MM.1S (cell line): ENCODE measurements around the gene TMOD1.
A peak's percentile ranks its signal among the peaks of the same experiment; 100 is the strongest.

Experiments
- DNase-seq: peaks from one replicate; pipeline ENCODE4 v3.0.0-alpha.2; 2015
- H2AFZ ChIP-seq: fragments of 300-600 bp; sonication (generic); 2 replicates; pipeline ENCODE4 v1.6.0; 2016; ENCODE audit warnings: antibody characterized with exemption, low read length
- H3F3A ChIP-seq: fragments of 300-600 bp; sonication (generic); 2 replicates; pipeline ENCODE4 v1.6.1; 2016; ENCODE audit warnings: mild to moderate bottlenecking, antibody characterized with exemption, low read length, moderate library complexity, mixed read lengths; ENCODE audit not compliant: insufficient read depth
- H3K27ac ChIP-seq: fragments of 300-600 bp; sonication (generic); 2 replicates; pipeline ENCODE4 v1.5.1; 2016; ENCODE audit warnings: mild to moderate bottlenecking, low read length
- H3K27me3 ChIP-seq: fragments of 300-600 bp; sonication (generic); replicated peaks from 2 replicates; pipeline ENCODE4 v1.6.0; 2016; ENCODE audit warnings: low read length; ENCODE audit not compliant: insufficient read depth
- H3K36me3 ChIP-seq: fragments of 300-600 bp; sonication (generic); replicated peaks from 2 replicates; pipeline ENCODE4 v1.6.1; 2016; ENCODE audit warnings: mild to moderate bottlenecking, low read length, mixed read lengths; ENCODE audit not compliant: insufficient read depth
- H3K4me1 ChIP-seq: fragments of 300-600 bp; sonication (generic); 2 replicates; pipeline ENCODE4 v1.6.1; 2016; ENCODE audit warnings: low read length, mixed read lengths
- H3K4me2 ChIP-seq: fragments of 300-600 bp; sonication (generic); 2 replicates; pipeline ENCODE4 v1.6.0; 2016; ENCODE audit warnings: low read depth, low read length
- H3K4me3 ChIP-seq: fragments of 300-600 bp; sonication (generic); 2 replicates; pipeline ENCODE4 v1.5.1; 2016; ENCODE audit warnings: low read length, mixed read lengths
- H3K79me2 ChIP-seq: fragments of 300-600 bp; sonication (generic); 2 replicates; pipeline ENCODE4 v1.6.1; 2016; ENCODE audit warnings: mixed run types, low read length, mixed read lengths
- H3K9ac ChIP-seq: fragments of 300-600 bp; sonication (generic); 2 replicates; pipeline ENCODE4 v1.6.1; 2016; ENCODE audit warnings: low read length, mixed read lengths
- H3K9me2 ChIP-seq: fragments of 300-600 bp; sonication (generic); replicated peaks from 2 replicates; pipeline ENCODE4 v1.6.1; 2016; ENCODE audit warnings: mild to moderate bottlenecking, low read length, mixed read lengths; ENCODE audit not compliant: insufficient read depth
- H3K9me3 ChIP-seq: fragments of 300-600 bp; sonication (generic); replicated peaks from 2 replicates; pipeline ENCODE4 v1.6.1; 2016; ENCODE audit warnings: mild to moderate bottlenecking, low read length, mixed read lengths; ENCODE audit not compliant: insufficient read depth
- H4K20me1 ChIP-seq: fragments of 300-600 bp; sonication (generic); 2 replicates; pipeline ENCODE4 v1.6.1; 2016; ENCODE audit warnings: mild to moderate bottlenecking, low read length, moderate library complexity, mixed read lengths; ENCODE audit not compliant: insufficient read depth
- CTCF ChIP-seq: fragments of 300-600 bp; sonication (generic); IDR thresholded peaks from 2 replicates; pipeline ENCODE4 v1.5.1; 2016; ENCODE audit warnings: antibody characterized with exemption, low read length, mixed read lengths
- EZH2 ChIP-seq: fragments of 300-600 bp; sonication (generic); optimal IDR thresholded peaks from 2 replicates; pipeline ENCODE3; 2017; ENCODE audit warnings: low read depth, mild to moderate bottlenecking, antibody characterized with exemption, low read length, mixed read lengths
- EZH2phosphoT487 ChIP-seq: fragments of 300-600 bp; sonication (generic); IDR thresholded peaks from 2 replicates; pipeline ENCODE4 v1.6.1; 2018; ENCODE audit warnings: antibody characterized with exemption, low read length

The TMOD1 gene

DNA sequence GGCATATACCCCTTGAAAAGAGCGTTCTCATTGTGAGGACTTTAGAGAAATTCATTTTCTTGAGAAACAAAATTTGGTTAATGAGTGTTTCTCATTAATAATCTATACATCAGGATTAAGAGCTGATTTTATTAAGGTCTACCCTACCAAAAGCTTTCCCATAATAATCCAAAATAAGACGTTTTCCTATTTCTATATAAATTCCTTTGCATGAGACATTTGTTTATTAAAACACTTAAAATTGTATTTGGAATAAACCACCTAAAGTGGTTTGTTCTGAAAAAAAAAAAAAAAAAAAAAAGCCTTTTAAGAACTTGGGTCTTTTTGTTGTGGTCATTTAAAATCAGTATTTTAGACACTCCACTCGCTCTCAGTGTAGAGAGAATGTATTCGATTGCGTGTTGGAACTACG is 695 bp upstream of the TMOD1 start:
- no peak for DNase-seq
- Histone ChIP-seq H3K27me3 (0 out of 2 replicates have a peak, but pooled peaks cover 6% of the 10 kb centered on the region), H3K27ac (peak overlapping the region; percentile 39; the same call in 1 of the 2 replicates)

DNA sequence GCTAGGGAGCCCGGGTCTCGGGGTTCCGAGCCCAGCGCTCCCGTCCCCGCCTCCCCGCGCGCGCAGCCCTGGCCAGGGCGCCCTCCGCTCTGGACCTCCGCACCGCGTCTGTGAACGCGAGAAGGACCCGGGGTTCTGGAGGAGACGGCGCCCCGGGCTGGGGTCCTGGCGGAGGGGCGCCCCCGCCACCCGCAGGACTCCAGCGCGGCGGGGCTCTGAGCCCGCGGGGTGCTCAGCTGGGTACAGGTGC is 431 bp downstream of the TMOD1 start:
- H3K4me2 ChIP-seq = peak overlapping the region; percentile 81
- no peak for DNase-seq
- H2AFZ ChIP-seq = peak overlapping the region; percentile 80
- no peaks in the 10 kb centered on the region for H3K9me3 ChIP-seq
- no peaks in the 10 kb centered on the region for H3K9me2 ChIP-seq
- H3K9ac ChIP-seq = peak overlapping the region; percentile 67
- no peaks in the 10 kb centered on the region for H3K4me1 ChIP-seq
- H3F3A ChIP-seq = peaks cover 7% of the 10 kb centered on the region; the same call in 1 of the 2 replicates
- TF ChIP-seq CTCF (no peak), EZH2phosphoT487 (no peak), EZH2 (no peak)
- 0 out of 2 replicates have a peak, but pooled peaks cover 6% of the 10 kb centered on the region for H3K27me3 ChIP-seq
- no peaks in the 10 kb centered on the region for H4K20me1 ChIP-seq
- no peaks in the 10 kb centered on the region for H3K36me3 ChIP-seq
- H3K4me3 ChIP-seq = peak overlapping the region; percentile 86
- no peaks in the 10 kb centered on the region; the same call in 1 of the 2 replicates for H3K79me2 ChIP-seq
- no peak overlapping the region for H3K27ac ChIP-seq

More for the DNA sequence above, 695 bp upstream of the TMOD1 start:
- H3K4me3 ChIP-seq = peak overlapping the region; percentile 62
- no peaks in the 10 kb centered on the region for H3K4me1 ChIP-seq
- H3K4me2 ChIP-seq = peak overlapping the region; percentile 64
- H3K36me3 ChIP-seq = no peaks in the 10 kb centered on the region
- H4K20me1 ChIP-seq = no peaks in the 10 kb centered on the region
- no peaks in the 10 kb centered on the region for H3K9me3 ChIP-seq
- H3K9me2 ChIP-seq = no peaks in the 10 kb centered on the region
- no peaks in the 10 kb centered on the region; the same call in 1 of the 2 replicates for H3K79me2 ChIP-seq
- H3F3A ChIP-seq = peaks cover 7% of the 10 kb centered on the region; the same call in 1 of the 2 replicates
- TF ChIP-seq EZH2phosphoT487 (no peak), CTCF (no peak), EZH2 (no peak)
- peak overlapping the region; percentile 95 for H2AFZ ChIP-seq
- H3K9ac ChIP-seq = peak overlapping the region; percentile 60; the same call in 1 of the 2 replicates

DNA sequence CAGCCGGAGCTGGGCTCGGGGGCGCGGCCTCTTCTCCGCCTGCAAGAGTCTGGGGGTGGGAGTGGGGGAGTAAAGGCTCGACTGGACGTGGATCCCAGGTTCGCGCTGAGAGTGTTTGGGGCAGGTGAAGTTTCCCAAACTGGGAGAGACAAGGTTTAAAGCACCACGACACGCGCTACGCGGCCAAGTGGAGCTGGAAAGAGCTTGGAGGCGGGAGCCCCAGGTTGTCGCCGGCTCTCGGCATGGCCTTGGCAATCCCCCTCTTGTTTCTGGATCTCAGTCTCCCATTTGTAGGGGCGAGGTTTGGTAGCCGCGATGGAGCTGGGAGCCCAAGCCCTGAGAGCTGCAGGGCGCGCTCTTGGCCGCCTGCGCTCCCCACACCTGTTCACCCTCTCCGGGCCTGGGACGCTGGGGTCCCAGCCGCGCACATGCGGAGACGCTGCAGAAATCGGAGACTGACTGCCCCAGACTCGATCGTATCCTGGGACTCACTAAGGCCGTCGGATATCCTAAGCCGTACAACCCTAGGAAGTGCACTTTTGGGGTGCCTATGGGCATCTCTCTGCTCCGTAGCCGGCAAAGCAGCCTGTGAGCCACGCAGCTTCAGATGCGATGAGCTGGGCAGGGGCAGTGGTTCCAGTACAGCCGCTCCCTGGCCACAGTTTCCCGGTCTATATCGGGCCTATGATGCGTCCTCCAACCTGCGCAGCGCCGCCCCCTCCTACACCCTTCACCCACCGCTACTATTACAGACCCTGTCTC is 937 bp downstream of the TMOD1 start:
- DNase-seq = no peak
- peak overlapping the region; percentile 86 for H3K4me3 ChIP-seq
- no peaks in the 10 kb centered on the region for H4K20me1 ChIP-seq
- 0 out of 2 replicates have a peak, but pooled peaks cover 6% of the 10 kb centered on the region for H3K27me3 ChIP-seq
- H3K4me1 ChIP-seq = no peaks in the 10 kb centered on the region
- peak overlapping the region; percentile 80 for H2AFZ ChIP-seq
- H3K9me2 ChIP-seq = no peaks in the 10 kb centered on the region
- no peaks in the 10 kb centered on the region; the same call in 1 of the 2 replicates for H3K79me2 ChIP-seq
- H3K4me2 ChIP-seq = peak overlapping the region; percentile 81
- no peaks in the 10 kb centered on the region for H3K36me3 ChIP-seq
- H3K27ac ChIP-seq = no peak overlapping the region
- peak overlapping the region; percentile 67; the same call in 1 of the 2 replicates for H3K9ac ChIP-seq
- TF ChIP-seq EZH2 (no peak), EZH2phosphoT487 (no peak), CTCF (no peak)
- peaks cover 7% of the 10 kb centered on the region; the same call in 1 of the 2 replicates for H3F3A ChIP-seq
- H3K9me3 ChIP-seq = no peaks in the 10 kb centered on the region
